GM12892 (cell line): ENCODE data around the gene OR10T2.

ENCODE experiments used
- POLR2A ChIP-seq: IDR thresholded peaks from 2 replicates; pipeline ENCODE4 v1.6.1; 2011; ENCODE audit warnings: low read depth, low read length, control low read depth
- POLR2AphosphoS5 ChIP-seq: IDR thresholded peaks from 2 replicates; pipeline ENCODE4 v1.6.1; 2011; ENCODE audit warnings: low read depth, low read length, control low read depth

DNA sequence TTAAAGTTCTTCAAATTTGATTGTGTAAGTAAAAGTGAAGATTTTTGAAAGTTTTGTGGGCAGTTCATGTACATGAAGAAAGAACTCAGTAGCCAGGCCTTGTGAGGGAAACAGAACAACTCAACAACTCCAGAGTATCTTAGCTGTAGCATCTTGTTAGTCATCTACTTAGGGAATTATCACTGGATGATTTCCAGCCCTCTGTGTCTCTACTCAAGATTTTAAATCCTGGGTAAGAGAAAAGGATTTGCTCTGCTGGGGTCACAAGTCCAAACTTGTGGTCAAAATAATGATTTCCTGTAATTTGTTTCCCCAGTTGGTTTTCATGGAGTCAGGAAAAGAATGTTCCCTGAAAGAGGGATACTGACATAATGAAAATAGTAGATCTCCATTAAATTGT is 8.2 kb downstream of the OR10T2 start:
- TF ChIP-seq POLR2AphosphoS5 (no peak), POLR2A (no peak)
